NOMO-1 treated with dmso at 0.1 percent for 144 hours (cell line): ENCODE data around the gene CD82.
"Not testable (repeated sequence)": the region's sequence is repeated elsewhere in the genome, so short reads cannot be mapped to it uniquely, and the experiment has no call there.

Source experiments
- DNase-seq: peaks from one replicate; lab custom pipeline; 2025; ENCODE audit not compliant: unreplicated experiment; lab: John Stamatoyannopoulos, UW

CD82 gene

DNA sequence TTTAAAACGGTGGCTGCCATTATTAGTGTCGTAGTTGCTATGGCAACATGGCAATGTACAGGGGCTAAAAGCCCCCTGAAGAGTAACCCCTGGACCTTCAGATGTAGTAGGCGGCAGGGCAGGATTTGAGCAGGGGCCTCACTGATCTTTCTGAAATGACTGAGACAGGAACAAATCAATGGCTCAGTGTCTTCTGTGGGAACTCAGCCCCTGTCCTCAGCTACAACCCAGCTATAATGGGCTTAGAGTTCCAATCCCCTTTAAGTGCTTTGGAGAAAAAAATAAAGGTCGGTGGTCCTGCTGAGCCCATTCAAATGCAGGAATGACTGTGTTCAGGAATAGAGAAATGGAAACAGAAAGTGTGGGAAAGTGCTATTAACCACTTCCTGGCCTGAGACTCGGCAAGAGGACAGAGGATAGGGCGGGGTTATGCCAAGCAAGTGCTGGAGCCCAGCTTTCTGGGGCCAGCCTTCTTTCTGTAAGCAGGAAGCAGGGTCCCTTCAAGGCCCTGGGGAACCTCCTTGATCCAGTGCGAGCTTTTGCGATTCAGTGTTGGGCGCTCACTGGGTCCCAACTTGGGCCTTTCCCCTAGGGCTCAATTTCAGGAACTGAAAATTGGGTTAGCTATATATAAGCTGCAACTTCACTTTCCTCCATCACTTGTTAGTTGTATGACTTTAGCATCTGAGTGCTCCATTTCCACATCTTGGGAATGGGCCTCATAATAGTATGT is 6.1 kb upstream of the CD82 start:
- peak; percentile 24 for DNase-seq

GRCh38 chr11:44559940-44560300 is 5.5 kb upstream of the CD82 start:
- not testable (repeated sequence) for DNase-seq

DNA sequence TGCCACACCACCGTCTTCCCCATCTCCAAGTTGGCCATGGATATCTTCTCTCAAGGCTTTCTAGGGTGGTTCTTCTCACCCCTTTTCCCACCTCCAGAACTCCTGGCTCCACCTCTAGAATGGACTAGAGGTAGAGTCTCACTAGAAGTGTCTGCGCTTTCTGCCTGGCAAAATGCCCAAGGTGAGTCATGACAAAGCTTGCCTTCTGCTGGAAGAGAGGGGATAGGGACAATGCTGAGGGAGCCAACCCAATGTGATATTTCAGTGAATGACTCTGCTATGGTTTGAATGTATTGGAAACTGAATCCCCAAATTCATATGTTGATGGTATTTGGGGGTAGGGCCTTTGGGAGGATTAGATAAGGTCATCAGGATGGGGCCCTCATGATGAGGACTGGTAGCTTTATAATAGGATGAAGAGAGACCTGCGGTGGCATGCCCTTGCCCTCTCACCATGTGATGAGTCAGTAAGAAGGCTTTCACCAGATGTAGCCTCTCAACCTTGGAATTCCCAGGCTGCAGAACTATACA is 4.1 kb upstream of the CD82 start:
- no peak for DNase-seq

- no peak for DNase-seq
These were observed 3.3 kb upstream of the CD82 start for GRCh38 chr11:44561964-44562734.

DNA sequence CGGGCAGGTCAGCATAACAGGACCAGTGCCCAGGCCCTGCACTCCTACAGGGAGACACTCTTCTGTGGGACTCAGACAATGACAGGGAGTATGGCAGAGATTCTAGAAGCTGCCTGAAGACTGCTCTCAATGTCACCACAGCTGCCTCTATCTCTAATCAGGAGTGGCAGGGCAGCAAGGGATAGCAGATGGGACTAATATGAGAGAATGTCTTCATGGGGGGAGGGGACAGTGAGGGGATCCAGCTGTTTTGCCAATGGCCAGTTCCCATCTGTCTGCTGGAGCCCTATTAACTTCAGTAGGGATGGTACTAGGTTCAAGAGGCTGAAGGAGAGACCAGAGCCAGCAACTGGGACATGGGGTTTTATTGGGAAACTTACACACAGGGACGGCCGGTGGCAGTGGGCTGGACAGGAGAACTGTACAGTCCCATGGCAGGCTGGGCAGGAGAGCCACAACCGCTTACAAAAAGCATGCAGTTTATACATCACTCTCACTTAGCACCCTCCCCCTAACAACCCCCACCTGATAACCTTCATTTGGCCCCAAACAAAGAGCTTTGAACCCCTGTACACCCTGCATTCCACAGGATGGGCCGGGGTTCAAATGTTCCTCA is 2.5 kb upstream of the CD82 start:
- no peak for DNase-seq

- DNase-seq, result no peak
These were observed 1.8 kb upstream of the CD82 start for GRCh38 chr11:44563711-44564110.

GRCh38 chr11:44564166-44564565 is 1.3 kb upstream of the CD82 start:
- no peak for DNase-seq

- DNase-seq, result no peak
These were observed 723 bp upstream of the CD82 start for GRCh38 chr11:44564670-44565210.

DNA sequence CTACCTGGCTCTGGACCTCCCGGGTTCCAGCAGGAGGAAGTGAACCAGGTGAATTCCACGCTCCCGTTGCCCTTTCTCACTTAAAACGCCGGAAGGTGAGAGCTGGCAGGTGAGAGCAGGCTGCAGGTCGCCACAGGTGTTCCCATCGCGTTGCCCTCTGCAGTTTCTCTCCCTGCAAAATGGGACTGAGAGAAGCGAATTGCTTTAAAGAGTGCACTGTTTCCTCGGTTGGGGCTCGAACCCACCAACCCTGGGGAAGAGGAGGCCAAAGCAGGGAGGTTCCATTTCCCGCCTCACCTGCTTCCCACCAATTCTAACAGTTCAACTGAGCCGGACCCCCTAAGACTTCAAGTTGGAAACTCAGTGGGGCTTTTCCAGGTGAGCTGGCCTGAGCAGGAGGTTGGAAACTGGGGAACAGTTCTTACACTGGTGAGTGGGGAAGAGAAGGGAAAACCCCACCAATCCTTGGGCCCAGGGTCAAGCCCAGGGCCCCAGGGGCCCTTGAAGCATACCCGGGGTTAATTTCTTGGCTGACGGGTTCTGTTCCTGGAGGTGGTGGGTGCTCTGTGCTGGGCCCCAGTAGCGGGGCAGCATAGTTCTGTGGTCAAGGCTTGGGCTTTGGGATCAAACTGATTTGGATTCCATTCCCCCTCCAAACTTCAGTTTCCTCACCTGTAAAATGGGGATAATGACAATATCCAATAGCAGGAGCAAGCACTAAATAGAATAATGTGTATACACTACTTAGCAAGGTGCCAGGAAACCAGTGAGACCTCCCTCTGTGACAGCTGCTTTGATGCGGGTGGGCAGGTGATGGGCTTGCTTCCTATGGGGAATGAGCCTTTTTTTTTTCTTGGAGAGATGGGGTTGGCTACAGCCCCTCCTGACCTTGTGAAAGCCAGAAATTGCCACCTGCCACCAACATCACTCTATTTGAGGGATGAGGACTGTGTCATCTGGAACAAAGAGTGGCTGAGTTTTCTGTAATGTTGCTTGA is 788 bp downstream of the CD82 start:
- no peak for DNase-seq

DNA sequence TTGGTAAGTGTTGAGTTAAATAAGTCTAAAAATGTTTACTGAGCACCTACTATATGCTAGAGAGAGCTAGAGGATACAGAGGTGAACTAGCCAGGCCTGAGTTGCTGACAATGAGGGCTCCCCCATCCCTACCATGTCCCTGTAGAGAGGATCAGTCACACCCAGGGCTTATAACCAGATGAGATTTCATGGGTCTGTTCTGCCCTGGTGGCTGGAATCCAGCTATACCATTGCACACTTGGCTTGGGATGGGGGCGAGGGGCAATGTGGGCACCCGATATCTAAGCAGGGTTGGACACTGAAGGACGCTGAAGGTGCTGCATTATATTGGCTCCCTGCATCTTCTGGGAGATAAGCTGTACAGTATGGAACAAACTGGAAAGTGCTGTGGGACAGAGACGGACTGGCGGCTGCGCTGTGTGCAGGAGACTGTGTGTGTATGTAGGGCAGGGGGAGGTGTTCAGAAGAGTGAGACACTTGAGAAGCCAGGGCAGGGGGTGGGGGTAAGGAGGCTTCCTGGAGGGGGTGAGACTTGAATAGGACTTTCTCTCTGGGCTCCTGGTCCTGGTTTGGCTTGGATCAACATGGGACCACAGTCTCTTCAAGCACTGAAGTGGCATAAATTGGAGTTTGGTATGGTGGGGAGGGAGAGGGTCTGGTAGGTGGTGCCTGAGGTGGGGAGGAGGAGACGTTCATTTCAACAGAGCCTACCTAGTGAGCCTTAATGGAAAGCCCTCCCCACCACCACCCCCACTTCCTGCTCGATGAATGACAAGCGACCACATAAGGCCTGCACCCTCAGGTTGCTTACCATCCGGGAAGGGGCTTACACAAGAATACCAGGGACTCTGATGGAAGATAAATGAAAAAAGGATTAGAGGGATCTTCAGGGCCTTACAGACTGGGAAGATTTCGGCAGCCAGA is 1.8 kb downstream of the CD82 start:
- DNase-seq, result no peak

- DNase-seq, result no peak
These were observed 2.4 kb downstream of the CD82 start for GRCh38 chr11:44567876-44568256.

DNA sequence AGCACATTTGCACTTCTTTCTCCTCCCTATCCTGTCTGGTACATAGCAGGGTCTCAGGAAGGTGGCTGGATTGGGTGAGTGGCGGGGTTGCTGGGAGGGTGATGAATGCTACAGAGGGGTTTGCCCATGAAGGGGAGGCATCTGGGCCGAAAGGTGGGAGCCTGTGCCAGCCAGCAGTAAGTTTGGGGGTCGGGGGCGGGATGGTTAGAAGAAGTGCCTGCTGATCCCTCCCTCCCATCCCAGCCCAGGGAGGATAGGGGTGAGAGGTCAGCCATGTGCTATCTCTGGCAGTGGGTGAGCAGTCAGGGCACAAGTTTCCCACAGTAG is 2.8 kb downstream of the CD82 start:
- no peak for DNase-seq

DNA sequence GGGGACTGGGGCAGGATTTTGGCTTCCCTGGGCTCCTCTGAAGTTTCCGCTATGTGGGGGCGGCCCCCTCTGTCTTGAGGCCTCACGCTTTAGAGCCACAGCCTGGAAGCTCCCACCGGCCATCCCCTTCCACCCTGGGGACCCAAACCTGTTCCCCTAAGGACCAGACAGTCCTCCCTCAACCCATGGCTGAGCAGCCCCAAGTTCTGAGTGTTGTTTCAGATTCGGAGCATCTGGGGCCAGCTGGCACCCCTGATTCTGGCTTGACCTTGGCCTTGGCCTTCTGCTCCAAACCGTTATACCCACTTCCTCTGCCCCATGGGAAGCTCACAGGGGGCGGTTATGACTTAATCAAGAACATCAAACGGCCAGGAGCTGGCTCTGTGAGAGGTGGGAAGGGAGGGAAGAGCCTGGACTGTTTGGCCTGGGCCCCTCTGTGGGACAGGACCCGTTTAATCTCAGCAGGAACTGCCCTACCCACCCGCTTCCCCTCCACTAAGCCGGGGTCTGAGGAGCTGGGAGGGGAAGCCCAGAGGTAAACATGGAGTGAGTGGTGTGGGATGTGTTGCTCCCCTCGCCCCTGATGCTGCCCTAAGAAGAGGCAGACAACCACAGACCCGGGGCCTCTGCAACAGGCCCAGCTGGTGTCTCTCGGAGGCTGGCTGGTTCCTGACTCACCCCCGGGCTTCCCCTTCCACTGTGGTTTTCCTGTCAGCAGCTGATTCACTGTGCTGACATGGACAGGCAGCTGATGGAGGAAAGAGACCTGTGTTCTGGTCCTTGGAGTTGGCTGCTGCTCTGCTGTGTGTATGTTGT is 3.4 kb downstream of the CD82 start:
- peak; percentile 83 for DNase-seq

DNA sequence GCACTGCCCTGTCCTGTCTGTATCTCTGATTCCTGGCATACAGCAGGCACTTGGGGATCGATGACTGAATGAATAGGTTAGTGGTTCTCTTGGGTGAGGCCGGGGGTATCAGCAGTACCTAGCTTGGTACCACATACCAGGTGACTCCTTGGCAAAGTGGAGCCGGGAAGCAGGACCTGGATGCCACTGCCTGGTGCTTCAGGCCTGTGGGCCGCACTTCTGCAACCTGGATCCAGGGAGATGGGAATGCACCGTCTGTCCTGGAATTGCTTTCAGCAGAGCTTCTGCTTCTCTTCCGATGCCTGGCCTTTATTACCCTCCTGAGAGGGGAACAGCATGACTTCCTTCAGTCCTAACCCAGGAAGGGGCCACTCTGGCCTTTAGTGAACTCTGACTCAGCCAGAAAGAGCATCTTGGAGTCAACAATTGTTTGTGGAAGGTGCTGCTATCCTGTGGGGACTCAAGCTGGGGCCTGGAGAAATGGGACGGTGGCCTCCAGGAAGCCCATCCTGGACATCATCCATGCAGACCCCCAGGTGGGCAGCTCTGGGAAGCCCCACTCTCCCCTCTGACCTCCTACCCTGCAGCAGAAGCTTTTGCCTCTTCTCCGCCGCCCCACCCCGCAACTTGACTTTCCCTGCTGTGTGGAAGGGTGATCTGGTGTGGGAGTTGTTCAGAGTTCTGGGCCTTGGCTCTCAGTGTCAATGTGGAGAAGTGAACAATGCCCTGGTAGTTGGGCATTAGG is 5.1 kb downstream of the CD82 start:
- DNase-seq, result no peak

DNA sequence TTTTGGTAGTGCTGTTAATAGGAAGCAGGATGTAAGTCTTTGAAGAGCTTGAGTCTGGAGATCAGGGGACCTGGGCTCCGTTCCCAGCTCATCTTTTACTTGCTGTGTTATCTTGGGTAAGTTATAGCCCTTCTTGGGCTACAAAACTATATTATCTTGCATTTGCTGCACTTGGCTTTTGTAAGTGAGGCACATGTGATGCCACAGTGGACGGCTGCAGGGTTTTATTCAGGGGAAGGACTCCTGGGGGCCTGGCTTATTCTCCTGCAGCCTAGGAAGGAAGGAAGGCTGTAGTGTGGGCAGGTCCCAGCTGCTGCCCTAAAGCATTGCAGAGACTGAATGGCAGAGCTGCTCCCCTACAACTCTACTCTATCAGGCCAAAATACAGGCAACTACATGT is 6.4 kb downstream of the CD82 start:
- no peak for DNase-seq

GRCh38 chr11:44572436-44572835 is 7.0 kb downstream of the CD82 start:
- no peak for DNase-seq

- no peak for DNase-seq
These were observed 7.4 kb downstream of the CD82 start for GRCh38 chr11:44572884-44573283.

DNA sequence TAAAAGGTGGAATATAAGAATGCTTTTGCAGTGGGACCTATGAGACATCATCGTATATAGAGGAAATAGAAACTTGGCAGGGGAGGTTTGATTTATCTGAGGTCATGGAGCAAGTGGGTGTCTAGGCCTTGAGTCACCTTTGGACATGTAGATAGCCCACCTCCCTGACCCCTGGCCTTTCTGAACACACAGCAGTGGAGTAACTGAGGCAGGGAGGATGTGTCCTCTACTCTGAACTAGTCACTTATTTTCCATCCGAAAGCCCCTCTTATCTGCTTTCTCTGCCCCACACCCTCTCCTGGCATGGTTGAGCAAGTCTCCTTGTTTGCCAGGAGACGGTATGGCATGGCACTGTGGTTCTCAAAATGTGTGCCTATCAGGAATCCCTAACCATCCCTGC is 7.9 kb downstream of the CD82 start:
- no peak for DNase-seq
